ENCODE measurements around the gene PTPRN2. TPM values are rescaled to one million over a fixed set of nuclear protein-coding genes. Genes with fewer than 3 reads are reported as not detected.

PTPRN2 gene
- total and polyA plus RNA-seq, 4 donors = 18.1 to 69.9 (median 50.4) TPM

- no peak overlapping the region for H3K27ac ChIP-seq (ENCODE audit: low read depth, low read length)
- H3K9me3 ChIP-seq (ENCODE audit: control insufficient read depth, insufficient read depth, low read length) = no peaks in the 10 kb centered on the region
- no peaks in the 10 kb centered on the region for H3K4me1 ChIP-seq (ENCODE audit: control insufficient read depth, insufficient read depth, low read length)
- DNase-seq (ENCODE audit: low read depth in 4 of 6, low spot score in 6 of 6) = no peak
- no peaks in the 10 kb centered on the region for H3K27me3 ChIP-seq (ENCODE audit: control insufficient read depth, insufficient read depth, low read length)
- H3K4me3 ChIP-seq (ENCODE audit: low read depth, low read length) = no peak overlapping the region
- H3K36me3 ChIP-seq (ENCODE audit: control insufficient read depth, insufficient read depth, low read length) = peaks cover 21% of the 10 kb centered on the region
- WGBS (ENCODE audit: insufficient coverage) = 88% methylated on average over 6 of the region's 6 CpGs
Measured at GRCh38 chr7:158559356-158559755, 28.3 kb downstream of the PTPRN2 start.

GRCh38 chr7:158558816-158559215 is 28.8 kb downstream of the PTPRN2 start:
- no peaks in the 10 kb centered on the region for H3K27me3 ChIP-seq (ENCODE audit: control insufficient read depth, insufficient read depth, low read length)
- H3K27ac ChIP-seq (ENCODE audit: low read depth, low read length) = no peak overlapping the region
- no peaks in the 10 kb centered on the region for H3K4me1 ChIP-seq (ENCODE audit: control insufficient read depth, insufficient read depth, low read length)
- H3K9me3 ChIP-seq (ENCODE audit: control insufficient read depth, insufficient read depth, low read length) = no peaks in the 10 kb centered on the region
- no peak for DNase-seq (ENCODE audit: low read depth in 4 of 6, low spot score in 6 of 6)
- no peak overlapping the region for H3K4me3 ChIP-seq (ENCODE audit: low read depth, low read length)
- peaks cover 21% of the 10 kb centered on the region for H3K36me3 ChIP-seq (ENCODE audit: control insufficient read depth, insufficient read depth, low read length)
- WGBS (ENCODE audit: insufficient coverage) = 21% methylated on average over 1 of the region's 3 CpGs

- H3K4me3 ChIP-seq (ENCODE audit: low read depth, low read length) = no peak overlapping the region
- H3K27me3 ChIP-seq (ENCODE audit: control insufficient read depth, insufficient read depth, low read length) = no peaks in the 10 kb centered on the region
- no peak for DNase-seq (ENCODE audit: low read depth in 4 of 6, low spot score in 6 of 6)
- peaks cover 21% of the 10 kb centered on the region for H3K36me3 ChIP-seq (ENCODE audit: control insufficient read depth, insufficient read depth, low read length)
- no peaks in the 10 kb centered on the region for H3K9me3 ChIP-seq (ENCODE audit: control insufficient read depth, insufficient read depth, low read length)
- no peaks in the 10 kb centered on the region for H3K4me1 ChIP-seq (ENCODE audit: control insufficient read depth, insufficient read depth, low read length)
- WGBS (ENCODE audit: insufficient coverage) = 97% methylated on average over 9 of the region's 9 CpGs
- no peak overlapping the region for H3K27ac ChIP-seq (ENCODE audit: low read depth, low read length)
Measured at GRCh38 chr7:158557441-158557755, 30.2 kb downstream of the PTPRN2 start.

- Histone ChIP-seq H3K27ac (ENCODE audit: low read depth, low read length) (no peak overlapping the region), H3K4me3 (ENCODE audit: low read depth, low read length) (no peak overlapping the region), H3K4me1 (ENCODE audit: control insufficient read depth, insufficient read depth, low read length) (no peaks in the 10 kb centered on the region), H3K36me3 (ENCODE audit: control insufficient read depth, insufficient read depth, low read length) (peaks cover 21% of the 10 kb centered on the region), H3K27me3 (ENCODE audit: control insufficient read depth, insufficient read depth, low read length) (no peaks in the 10 kb centered on the region), H3K9me3 (ENCODE audit: control insufficient read depth, insufficient read depth, low read length) (no peaks in the 10 kb centered on the region)
- DNase-seq (ENCODE audit: low read depth in 4 of 6, low spot score in 6 of 6) = no peak
- 96% methylated on average over 67 of the region's 69 CpGs for WGBS (ENCODE audit: insufficient coverage)
Measured at GRCh38 chr7:158556721-158557440, 30.7 kb downstream of the PTPRN2 start.

- no peak for DNase-seq (ENCODE audit: low read depth in 4 of 6, low spot score in 6 of 6)
- Histone ChIP-seq H3K36me3 (ENCODE audit: control insufficient read depth, insufficient read depth, low read length) (peaks cover 28% of the 10 kb centered on the region), H3K27ac (ENCODE audit: low read depth, low read length) (no peak overlapping the region), H3K4me1 (ENCODE audit: control insufficient read depth, insufficient read depth, low read length) (peaks cover 7% of the 10 kb centered on the region), H3K9me3 (ENCODE audit: control insufficient read depth, insufficient read depth, low read length) (no peaks in the 10 kb centered on the region), H3K4me3 (ENCODE audit: low read depth, low read length) (no peak overlapping the region), H3K27me3 (ENCODE audit: control insufficient read depth, insufficient read depth, low read length) (no peaks in the 10 kb centered on the region)
- 95% methylated on average over 14 of the region's 18 CpGs for WGBS (ENCODE audit: insufficient coverage)
Measured at GRCh38 chr7:158555034-158555520, 32.5 kb downstream of the PTPRN2 start.

DNA sequence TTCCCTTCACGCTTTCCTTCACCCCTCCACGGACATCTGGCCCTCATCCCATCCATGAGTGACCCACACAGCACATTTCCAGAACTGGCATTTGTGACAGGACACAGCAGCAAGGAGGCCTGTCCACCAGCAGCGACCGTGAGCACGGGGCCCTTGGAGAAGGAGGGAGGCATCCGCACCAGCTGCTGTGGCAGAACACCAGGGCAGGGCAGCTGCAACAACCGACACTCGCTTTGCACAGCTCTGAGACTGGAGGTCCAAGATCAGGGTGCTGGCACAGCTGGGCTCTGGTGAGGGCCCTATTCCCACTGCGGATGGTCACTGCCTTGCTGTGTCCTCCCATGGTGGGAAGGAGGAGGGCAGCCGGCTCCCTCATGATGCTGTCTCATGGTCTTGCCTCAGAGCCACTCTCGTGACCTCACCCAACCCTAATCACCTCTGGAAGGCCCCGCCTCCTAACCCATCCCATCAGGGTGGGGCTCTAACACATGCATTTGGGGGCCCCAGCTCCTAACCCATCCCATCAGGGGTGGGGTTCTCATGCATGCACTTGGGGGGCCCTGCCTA is 36.7 kb downstream of the PTPRN2 start:
- no peak for DNase-seq (ENCODE audit: low read depth in 4 of 6, low spot score in 6 of 6)
- WGBS (ENCODE audit: insufficient coverage) = 73% methylated on average over 9 of the region's 12 CpGs
- Histone ChIP-seq H3K4me1 (ENCODE audit: control insufficient read depth, insufficient read depth, low read length) (peaks cover 29% of the 10 kb centered on the region), H3K36me3 (ENCODE audit: control insufficient read depth, insufficient read depth, low read length) (peaks cover 44% of the 10 kb centered on the region), H3K9me3 (ENCODE audit: control insufficient read depth, insufficient read depth, low read length) (no peaks in the 10 kb centered on the region), H3K4me3 (ENCODE audit: low read depth, low read length) (no peak overlapping the region), H3K27ac (ENCODE audit: low read depth, low read length) (no peak overlapping the region), H3K27me3 (ENCODE audit: control insufficient read depth, insufficient read depth, low read length) (no peaks in the 10 kb centered on the region)

- Histone ChIP-seq H3K27me3 (ENCODE audit: control insufficient read depth, insufficient read depth, low read length) (no peaks in the 10 kb centered on the region), H3K4me1 (ENCODE audit: control insufficient read depth, insufficient read depth, low read length) (peaks cover 29% of the 10 kb centered on the region), H3K4me3 (ENCODE audit: low read depth, low read length) (no peak overlapping the region), H3K9me3 (ENCODE audit: control insufficient read depth, insufficient read depth, low read length) (no peaks in the 10 kb centered on the region), H3K36me3 (ENCODE audit: control insufficient read depth, insufficient read depth, low read length) (peaks cover 41% of the 10 kb centered on the region), H3K27ac (ENCODE audit: low read depth, low read length) (no peak overlapping the region)
- DNase-seq (ENCODE audit: low read depth in 4 of 6, low spot score in 6 of 6) = no peak
- 76% methylated on average over 3 of the region's 7 CpGs for WGBS (ENCODE audit: insufficient coverage)
Measured at GRCh38 chr7:158550394-158550700, 37.3 kb downstream of the PTPRN2 start.

DNA sequence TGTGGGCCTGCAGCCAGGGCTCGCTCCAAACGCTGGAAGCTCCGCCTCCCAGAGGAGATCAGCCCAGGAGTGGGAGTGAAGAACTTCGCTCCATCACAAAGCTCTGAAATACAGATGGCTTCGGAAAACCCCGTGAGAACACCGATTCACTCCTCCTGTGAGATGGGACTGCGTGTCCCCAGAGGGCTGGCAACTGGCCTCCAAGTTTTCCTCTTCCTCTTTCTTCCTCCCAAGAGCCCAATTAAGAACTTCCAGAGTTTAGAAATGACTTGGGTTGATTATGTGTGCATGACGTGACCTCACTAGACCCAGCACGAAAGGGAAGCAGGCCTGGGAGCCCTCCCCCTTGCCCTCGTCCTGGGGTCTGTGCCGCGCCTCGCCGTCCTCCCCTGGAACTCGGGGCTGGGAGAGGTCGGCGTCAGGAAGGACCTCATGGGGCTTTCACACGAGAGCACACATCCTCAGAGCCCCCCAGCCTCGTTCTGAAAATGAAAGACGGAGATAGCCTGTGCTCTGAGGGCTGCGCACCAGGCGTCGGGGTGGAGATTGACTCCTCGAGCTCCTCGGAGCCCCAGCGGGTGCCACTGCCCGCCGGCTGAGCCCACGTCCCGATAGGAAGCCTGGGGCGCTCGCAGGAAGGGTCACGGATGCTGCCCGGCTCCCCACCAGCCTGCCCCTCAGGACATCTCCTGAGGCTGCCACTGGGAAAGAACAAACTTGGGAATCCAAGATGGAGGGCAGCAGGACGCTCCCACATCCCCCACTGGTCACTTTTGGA is 37.8 kb downstream of the PTPRN2 start:
- H3K27ac ChIP-seq (ENCODE audit: low read depth, low read length) = no peak overlapping the region
- H3K36me3 ChIP-seq (ENCODE audit: control insufficient read depth, insufficient read depth, low read length) = peaks cover 38% of the 10 kb centered on the region
- H3K4me3 ChIP-seq (ENCODE audit: low read depth, low read length) = no peak overlapping the region
- no peaks in the 10 kb centered on the region for H3K27me3 ChIP-seq (ENCODE audit: control insufficient read depth, insufficient read depth, low read length)
- H3K9me3 ChIP-seq (ENCODE audit: control insufficient read depth, insufficient read depth, low read length) = no peaks in the 10 kb centered on the region
- DNase-seq (ENCODE audit: low read depth in 4 of 6, low spot score in 6 of 6) = peak in 2 of 6 donors; percentile 47 to 73
- H3K4me1 ChIP-seq (ENCODE audit: control insufficient read depth, insufficient read depth, low read length) = peaks cover 29% of the 10 kb centered on the region
- WGBS (ENCODE audit: insufficient coverage) = 88% methylated on average over 31 of the region's 36 CpGs

- Histone ChIP-seq H3K27me3 (ENCODE audit: control insufficient read depth, insufficient read depth, low read length) (no peaks in the 10 kb centered on the region), H3K9me3 (ENCODE audit: control insufficient read depth, insufficient read depth, low read length) (no peaks in the 10 kb centered on the region), H3K4me3 (ENCODE audit: low read depth, low read length) (no peak overlapping the region), H3K36me3 (ENCODE audit: control insufficient read depth, insufficient read depth, low read length) (peaks cover 35% of the 10 kb centered on the region), H3K4me1 (ENCODE audit: control insufficient read depth, insufficient read depth, low read length) (peaks cover 29% of the 10 kb centered on the region), H3K27ac (ENCODE audit: low read depth, low read length) (no peak overlapping the region)
- WGBS (ENCODE audit: insufficient coverage) = 66% methylated on average over 22 of the region's 22 CpGs
- no peak for DNase-seq (ENCODE audit: low read depth in 4 of 6, low spot score in 6 of 6)
Measured at GRCh38 chr7:158549176-158549615, 38.4 kb downstream of the PTPRN2 start.
